A549 treated with AZD9567 at 1 μM for 4 hours (cell line): ENCODE data around the gene SLC35D2. TPM values are rescaled to one million over a fixed set of nuclear protein-coding genes. Genes with fewer than 3 reads are reported as not detected.

ENCODE experiments used
- total RNA-seq: library from RNA; stranded (reverse); fragments of 200-300 nt; extraction: Qiagen RNA extraction; gene quantifications from 5 replicates; pipeline ENCODE4 v1.2.3, GENCODE V29; 2022; ENCODE audit not compliant: insufficient read depth

SLC35D2 gene
- total RNA-seq, result 14.9 to 19.5 TPM (median 19.1 TPM) in 5 replicates

DNA sequence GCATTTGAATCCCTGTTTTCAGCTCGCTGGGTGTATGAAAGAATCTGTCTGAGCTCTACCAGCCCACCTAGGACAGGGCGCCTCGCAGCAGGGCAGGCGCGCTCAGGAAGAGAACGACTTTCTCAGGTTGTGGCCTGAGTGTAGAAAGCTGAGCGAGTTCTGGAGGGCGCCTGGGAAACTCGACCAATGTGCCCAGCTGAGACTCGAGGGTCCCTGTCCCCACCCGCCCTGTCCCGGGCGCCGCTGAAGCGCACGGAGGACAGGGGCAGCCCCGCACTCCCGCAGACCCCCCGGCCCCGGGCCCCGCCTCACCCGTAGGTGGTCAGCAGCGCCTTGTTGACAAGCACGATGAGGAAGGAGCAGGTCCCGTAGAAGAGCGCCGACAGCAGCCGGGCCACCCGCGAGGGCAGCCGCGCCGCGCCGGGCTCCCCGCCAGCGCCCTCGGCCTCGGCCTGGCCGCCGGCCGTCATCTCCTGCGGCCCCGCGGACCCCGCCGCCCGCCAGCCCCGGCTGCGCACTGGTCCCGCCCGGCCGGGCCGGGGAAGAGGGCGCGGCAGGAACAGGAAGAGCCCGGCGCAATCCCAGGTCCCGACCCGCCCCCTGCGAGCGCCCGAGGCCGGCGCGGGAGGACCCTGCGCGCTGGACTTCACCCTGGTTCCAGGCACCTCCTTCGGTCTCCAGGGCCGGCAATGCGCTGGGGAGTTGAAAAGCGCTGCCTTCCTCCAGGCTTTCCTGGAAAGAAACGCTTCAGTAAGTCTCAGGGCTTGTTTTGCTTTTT lies at the start of gene SLC35D2:
SLC35D2 (minus strand) TSS at position 547 of the 778 bp plus-strand sequence; CDS start at position 470, 77 bp downstream.

DNA sequence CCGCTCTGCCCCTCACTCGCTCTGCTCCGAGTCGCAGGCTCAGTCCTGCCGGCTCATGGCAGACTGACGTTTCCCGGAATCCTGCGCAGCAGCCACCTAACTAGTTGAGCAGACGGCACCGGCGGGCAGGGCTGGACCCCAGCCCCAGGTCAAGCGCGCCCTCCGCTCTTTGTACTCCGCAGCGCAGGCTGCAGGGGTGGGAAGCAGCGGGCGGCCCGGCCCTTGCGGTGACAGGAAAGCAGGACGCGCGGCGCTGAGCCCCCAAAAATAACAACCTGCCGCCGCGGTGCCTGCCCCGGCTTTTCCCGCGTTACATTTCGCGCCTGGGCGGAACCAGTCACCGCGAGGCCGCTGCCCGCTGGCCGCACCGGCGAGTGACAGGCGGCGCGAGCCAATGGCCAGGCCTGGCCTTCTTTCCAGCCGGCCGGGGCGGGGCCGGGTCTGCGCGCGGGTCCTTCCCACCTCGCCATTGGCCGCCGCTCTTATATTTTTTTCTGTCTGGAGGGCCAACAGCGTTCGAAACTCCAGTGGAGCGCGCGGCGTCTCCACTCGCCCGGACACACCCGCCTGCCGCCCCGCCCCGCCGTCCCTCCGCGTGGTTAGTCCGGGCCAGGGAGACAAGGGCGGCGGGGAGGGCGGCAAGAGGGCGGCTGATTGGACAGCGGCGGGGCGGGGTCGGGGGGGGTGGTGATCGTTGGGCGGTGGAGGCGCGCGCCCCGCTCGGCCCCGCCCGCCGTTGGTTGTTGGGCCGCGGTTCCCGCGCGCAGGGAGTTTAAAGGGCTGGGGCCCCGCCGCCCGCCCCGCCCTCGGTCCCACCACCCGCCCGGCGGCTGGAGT lies 34.8 kb upstream of the SLC35D2 start, which contains the start of gene ZNF367:
ZNF367 (minus strand) TSS at position 288 of the 837 bp plus-strand sequence. CDS start 338 bp downstream, outside the sequence.

DNA sequence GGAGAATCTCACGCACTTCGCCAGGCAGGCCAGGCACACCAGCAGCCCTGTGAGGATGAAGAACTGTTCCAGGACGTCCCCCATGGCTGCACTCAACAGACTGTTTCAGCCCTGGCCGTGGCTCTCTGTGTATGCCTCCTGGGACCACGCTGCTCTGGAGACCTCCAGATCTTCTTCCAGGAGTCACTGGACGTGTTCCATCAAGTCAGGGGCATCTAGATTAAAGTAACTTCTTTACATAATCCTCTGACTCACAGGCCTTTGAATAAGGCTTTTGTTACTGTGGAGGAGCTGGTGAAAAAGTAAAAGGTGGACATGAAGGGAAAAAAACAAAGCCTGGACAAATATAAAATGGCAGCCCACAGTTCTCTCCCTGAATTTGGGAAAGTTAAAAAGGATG lies 81.5 kb downstream of the SLC35D2 start, which contains the start of gene HSD17B3:
HSD17B3 (minus strand) TSS at position 156 of the 400 bp plus-strand sequence; CDS start at position 84, 72 bp downstream.

Other genes with a start within 250 kb of the SLC35D2 start
- gene HSD17B3, start 81.5 kb downstream of the SLC35D2 start, total RNA-seq, result 0.18 to 0.26 TPM in 2 of 5 replicates, not detected in the others
- 5.2 to 6.8 TPM (median 5.6 TPM) in 5 replicates for gene ZNF367, start 34.7 kb upstream of the SLC35D2 start, total RNA-seq
- 15.0 to 18.1 TPM (median 16.9 TPM) in 5 replicates for gene HABP4, start 66.5 kb upstream of the SLC35D2 start, total RNA-seq
- gene CDC14B, start 236.1 kb upstream of the SLC35D2 start, total RNA-seq, result 8.6 to 15.1 TPM (median 10.6 TPM) in 5 replicates